GM12892 (cell line): ENCODE results near the gene B3GAT2.
"Not testable (repeated sequence)": the region's sequence is repeated elsewhere in the genome, so short reads cannot be mapped to it uniquely, and the experiment has no call there.

Source experiments
- DNase-seq: peaks from one replicate; pipeline ENCODE4 v3.0.0; 2011; ENCODE audit not compliant: insufficient read length
- FAIRE-seq: peaks from 2 replicates; lab custom pipeline; 2011; peaks lifted over from hg19 to GRCh38; lab: Jason Lieb, UNC
- POLR2A ChIP-seq: IDR thresholded peaks from 2 replicates; pipeline ENCODE4 v1.6.1; 2011; ENCODE audit warnings: low read depth, low read length, control low read depth
- POLR2AphosphoS5 ChIP-seq: IDR thresholded peaks from 2 replicates; pipeline ENCODE4 v1.6.1; 2011; ENCODE audit warnings: low read depth, low read length, control low read depth
- TAF1 ChIP-seq: IDR thresholded peaks from 2 replicates; pipeline ENCODE4 v1.6.1; 2011; ENCODE audit warnings: low read depth, mild to moderate bottlenecking, control low read depth, low read length, borderline replicate concordance

The B3GAT2 gene

DNA sequence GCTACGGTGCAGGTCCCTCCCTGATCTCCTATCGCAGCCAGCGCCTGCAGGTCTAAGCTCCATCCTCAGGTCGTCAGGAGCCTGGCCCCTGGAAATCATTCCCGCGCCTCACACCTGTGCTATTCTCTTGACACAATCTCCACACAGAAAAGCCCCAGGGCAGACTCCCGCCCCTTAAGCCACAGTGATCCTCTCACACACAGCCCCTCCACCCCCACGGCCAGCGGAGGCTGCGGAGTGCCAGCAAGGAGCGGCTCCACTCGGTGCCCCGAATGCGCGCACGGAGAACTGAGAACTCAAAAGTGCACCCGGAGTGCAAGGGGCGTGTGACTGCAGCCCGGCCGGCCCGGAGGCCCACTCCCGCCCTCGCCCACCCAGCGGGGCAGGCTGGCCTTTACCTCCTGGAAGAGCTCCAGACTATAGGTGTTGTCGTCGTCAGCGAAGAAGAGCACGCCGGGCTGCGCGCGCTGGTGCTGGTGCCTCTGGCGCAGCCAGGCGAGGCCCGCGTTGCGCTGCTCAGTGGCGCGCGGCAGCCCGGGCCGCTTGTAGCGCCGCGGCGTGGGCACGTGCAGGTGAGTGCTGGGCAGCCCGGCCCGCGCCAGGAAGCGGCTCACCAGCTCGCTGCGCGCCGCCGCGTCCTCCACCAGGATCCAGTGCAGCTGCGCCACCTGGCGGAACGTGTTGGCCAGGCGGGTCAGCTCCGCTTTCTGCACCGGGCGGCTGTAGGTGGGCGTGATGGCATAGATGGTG, 1.2 kb downstream of the B3GAT2 start:
- FAIRE-seq (peak; percentile 96), DNase-seq (peak; percentile 70)
- TF ChIP-seq POLR2AphosphoS5 (no peak), TAF1 (no peak), POLR2A (no peak)

DNA sequence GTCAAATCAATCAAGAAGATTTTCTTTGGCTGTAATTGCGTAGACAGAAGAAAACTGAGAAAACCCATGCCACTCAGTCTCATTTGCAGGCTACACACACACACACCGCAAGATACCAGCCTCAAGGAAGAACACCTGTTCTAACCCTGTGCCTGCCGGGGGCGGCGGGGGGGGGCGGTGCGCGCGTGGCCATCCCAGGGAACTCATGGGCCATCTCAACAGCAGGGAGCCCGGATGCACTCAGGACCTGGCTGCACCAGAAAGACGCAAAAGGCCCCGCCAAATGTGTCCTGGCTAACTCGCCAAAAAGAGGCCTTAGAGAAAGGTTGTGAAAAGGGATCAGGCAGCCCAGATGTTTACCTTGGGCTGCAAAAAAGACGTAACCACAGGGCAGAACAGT, 2.1 kb downstream of the B3GAT2 start:
- FAIRE-seq (no peak), DNase-seq (no peak)
- TF ChIP-seq TAF1: no peak
- no peak for TF ChIP-seq POLR2AphosphoS5
- no peak for TF ChIP-seq POLR2A

DNA sequence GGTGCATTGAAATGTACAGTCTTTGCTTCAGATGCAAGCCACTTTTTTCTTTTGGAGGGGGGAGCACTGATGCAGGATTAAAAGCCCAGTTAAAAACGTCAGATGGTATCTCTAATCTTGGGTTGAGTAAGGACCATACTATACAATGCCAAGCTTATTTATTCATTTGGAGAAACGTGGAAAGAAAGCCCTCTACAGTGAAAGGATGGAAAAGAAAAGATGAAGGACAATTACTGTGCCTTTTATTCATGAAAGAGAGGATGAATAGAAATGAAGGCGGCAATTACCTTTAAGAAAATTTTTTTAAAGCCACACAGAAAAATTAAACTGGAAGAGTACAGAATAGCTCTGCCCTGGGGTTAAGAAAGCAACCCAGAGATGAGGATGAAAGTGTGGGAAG, 2.7 kb downstream of the B3GAT2 start:
- TF ChIP-seq POLR2AphosphoS5 (no peak), TAF1 (no peak), POLR2A (no peak)
- FAIRE-seq (no peak), DNase-seq (no peak)

DNA sequence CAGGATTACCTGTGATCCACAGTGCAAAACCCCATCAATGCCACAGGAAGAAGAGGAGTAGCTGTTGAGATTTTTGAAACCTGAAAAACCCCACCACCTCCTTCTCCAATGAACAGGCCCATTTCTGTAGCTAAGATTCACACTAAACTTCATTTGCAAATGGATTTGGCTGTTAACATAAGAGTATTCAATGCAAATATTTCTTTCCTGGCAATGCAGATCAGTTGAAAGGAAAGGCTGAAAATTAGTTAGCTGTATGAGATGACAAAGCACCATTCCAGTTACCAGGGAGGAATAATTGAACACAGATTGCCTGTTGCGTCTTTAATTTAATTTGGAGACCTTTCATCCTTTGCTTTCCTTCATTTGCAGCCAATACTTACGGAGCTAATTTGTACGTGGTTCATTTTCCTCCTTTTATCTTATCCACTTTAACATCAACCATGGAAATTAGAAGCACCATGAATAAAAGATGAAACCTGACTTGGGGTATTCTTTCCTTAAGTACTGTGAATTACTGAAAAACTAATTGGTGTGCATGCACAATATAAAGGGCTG, 4.2 kb downstream of the B3GAT2 start:
- DNase-seq (no peak), FAIRE-seq (no peak)
- TF ChIP-seq POLR2A (no peak), POLR2AphosphoS5 (no peak), TAF1 (no peak)

DNA sequence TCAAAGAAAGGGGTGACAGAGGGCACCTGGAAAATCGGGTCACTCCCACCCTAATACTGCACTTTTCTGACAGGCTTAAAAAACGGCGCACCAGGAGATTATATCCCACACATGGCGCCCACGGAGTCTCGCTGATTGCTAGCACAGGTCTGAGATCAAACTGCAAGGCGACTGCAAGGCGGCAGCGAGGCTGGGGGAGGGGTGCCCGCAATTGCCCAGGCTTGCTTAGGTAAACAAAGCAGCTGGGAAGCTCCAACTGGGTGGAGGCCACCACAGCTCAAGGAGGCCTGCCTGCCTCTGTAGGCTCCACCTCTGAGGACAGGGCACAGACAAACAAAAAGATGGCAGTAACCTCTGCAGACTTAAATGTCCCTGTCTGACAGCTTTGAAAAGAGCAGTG, 12.5 kb downstream of the B3GAT2 start:
- FAIRE-seq: not testable (repeated sequence)

DNA sequence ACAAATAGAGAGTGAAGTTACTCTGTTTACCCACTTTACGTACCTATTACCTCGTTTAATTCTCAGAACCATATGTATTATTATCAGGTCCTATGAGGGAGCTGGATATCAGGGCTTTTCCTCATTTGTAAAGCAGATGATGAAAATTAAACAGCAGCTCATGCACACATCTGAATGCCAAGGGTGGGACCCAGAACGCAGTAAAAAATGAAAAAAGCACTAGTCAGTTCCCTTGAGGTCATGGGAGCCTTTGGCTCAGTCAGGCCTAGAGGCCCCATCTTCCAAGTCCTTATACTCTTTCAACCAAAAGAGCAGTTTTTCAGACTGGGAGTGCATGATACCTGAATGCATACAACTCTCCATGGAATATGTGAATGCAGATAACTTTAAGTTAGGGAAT, 23.0 kb downstream of the B3GAT2 start:
- TF ChIP-seq TAF1: no peak
- TF ChIP-seq POLR2A: no peak
- TF ChIP-seq POLR2AphosphoS5: no peak
- no peak for FAIRE-seq
- no peak for DNase-seq

More for the DNA sequence above, 12.5 kb downstream of the B3GAT2 start:
- DNase-seq: not testable (repeated sequence)

DNA sequence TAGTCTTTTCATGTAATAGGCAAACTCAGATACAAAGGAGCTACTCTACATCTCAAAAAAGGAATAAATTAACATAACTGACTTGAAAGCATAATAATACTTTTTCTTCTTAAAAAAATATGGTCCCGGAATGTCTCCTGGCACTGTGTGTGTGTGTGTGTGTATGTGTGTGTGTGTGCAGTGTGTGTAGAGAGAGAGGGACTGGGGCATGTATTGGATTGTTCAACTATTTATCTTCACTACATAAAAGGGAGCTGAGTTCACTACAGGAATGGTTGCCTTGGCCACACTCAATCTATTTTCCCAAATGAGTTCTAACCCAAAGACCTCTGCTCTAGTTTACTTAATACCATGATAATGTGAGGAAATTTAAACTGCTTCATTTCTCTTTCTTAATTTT, 51.1 kb downstream of the B3GAT2 start:
- no peak for TF ChIP-seq POLR2A
- TF ChIP-seq TAF1: no peak
- TF ChIP-seq POLR2AphosphoS5: no peak
- FAIRE-seq (no peak), DNase-seq (no peak)

DNA sequence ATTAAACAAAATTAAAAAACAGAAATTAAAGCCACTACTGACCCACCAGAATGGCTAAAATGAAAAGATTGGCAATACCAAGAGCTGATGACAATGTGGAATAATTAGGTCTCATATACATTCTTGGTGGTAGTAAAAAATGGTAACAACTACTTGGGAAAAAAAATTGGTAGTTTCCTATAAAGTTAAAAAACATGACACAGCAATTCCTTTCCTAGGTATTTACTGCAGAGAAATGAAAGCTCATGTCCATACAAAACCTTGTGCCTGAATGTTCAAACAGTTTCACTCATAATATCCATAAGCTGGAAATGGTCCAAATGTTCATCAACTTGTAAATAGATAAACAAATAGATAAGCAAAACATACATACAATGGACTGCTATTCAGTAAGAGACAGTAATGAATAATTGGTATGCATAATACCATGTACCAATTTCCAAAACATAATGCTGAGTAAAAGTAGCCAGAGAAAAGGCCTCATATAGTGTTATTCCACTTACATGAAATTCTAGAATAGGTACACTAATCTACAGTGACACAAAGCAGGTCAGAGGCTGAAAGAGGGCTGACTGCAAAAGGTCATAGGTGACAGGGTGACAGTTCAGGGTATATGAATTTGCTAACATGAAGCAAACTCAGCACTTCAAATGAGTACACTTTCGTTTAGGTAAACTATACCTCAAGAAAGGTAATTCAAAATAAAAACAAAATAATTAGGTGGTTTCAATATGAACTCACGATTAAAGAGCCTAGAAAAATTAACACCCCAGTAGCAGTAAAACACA, 53.0 kb downstream of the B3GAT2 start:
- no peak for TF ChIP-seq POLR2A
- FAIRE-seq (no peak), DNase-seq (no peak)

DNA sequence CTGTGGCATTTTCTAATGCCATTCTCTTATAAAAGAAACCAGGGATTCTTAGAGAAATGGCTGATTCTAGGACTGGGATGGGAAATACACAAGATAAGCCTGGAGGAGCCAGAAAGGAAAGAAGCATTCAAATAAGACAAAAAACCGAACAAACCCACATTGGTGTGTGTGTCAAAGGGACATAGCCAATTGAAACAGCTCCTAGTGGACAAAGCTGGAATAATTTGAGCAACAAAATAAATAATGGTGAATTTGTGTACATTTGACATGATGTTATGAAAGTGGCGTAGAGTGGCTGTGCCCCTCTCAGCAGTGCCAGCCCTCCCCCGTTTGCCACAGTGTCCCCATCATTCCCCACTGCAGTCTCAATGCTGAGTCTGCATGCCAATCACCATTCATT, 55.5 kb downstream of the B3GAT2 start:
- no peak for FAIRE-seq
- no peak for DNase-seq
- TF ChIP-seq POLR2AphosphoS5 (no peak), TAF1 (no peak), POLR2A (no peak)

DNA sequence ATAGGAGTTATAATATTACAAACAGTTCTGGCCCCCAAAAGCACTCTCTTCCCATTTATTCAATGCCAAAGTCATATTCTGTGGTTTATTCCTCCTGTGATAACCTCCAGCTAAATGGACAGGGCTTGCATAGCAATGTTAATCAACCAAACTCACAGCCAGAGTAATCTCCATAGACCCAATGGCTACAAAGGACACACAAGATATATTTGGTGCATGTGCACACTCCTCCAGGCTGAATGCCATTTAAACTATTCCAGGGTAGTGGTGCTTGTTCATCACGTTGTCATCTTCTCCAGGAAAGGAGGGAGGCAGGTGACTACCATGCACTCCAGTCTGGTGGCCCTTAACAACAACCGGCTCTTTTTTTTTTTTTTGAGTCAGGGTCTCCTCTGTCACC, 56.8 kb downstream of the B3GAT2 start:
- FAIRE-seq: no peak
- TF ChIP-seq POLR2A (no peak), POLR2AphosphoS5 (no peak), TAF1 (no peak)
- no peak for DNase-seq

DNA sequence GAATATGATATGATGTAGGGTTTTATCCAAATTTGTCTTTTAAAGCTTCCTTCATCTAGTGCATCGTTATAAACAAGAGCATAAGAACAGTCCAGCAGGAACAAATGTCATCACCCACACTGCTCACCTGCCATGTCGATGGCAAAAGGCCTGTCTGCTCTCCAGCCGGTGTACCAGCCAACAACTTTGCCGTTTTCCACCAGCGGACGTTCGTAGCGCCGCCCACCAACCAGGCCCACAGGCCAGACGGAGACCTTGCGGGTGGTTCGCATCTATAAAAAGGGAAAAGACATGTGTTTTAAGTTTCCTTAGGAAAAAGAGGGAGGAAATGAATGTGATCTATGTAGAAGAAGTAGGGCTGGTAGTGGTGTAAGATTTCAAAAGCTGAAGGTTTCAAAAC, 62.9 kb downstream of the B3GAT2 start:
- FAIRE-seq: no peak
- no peak for DNase-seq
- TF ChIP-seq POLR2A: no peak
- no peak for TF ChIP-seq POLR2AphosphoS5
- no peak for TF ChIP-seq TAF1

DNA sequence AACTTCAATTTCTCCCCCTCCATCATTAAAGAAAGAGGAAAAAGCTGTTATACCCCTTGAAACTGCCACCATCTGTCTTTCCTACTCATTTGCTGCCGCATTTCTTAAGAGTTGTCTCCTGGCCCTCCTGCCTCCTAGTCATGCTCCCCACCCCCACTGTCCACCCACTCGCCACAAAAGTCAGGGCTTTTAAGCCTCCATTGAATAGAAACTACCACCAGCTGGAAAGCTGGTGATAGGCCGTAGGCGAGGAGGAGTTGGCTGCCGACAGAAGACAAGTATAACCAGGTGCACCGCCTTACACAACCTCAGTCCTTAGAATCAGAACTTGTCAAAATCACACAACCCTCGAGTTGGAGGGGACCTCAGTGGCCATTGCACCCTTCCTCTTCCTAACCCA, 67.6 kb downstream of the B3GAT2 start:
- no peak for TF ChIP-seq POLR2AphosphoS5
- TF ChIP-seq POLR2A: no peak
- TF ChIP-seq TAF1: no peak
- DNase-seq (no peak), FAIRE-seq (no peak)

DNA sequence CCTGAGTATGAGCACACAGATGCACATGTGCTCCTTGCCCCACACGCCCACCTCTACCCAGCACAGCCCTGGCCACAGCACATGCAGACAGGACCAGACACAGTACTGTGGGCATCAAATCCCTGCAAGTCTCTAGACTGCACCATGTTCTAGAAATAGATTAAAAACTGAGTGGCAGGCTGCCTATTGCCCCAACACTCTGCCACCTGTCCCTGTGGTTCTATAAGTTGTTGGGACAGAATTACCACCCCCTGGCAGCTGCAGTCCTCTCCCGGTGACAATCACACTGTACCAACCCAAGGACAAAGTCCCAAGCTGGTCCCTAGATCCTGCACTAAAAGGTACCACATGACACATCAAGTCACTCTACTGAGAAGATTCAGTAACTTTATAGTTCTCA, 70.2 kb downstream of the B3GAT2 start:
- FAIRE-seq (no peak), DNase-seq (no peak)
- TF ChIP-seq POLR2AphosphoS5: no peak
- TF ChIP-seq TAF1: no peak
- no peak for TF ChIP-seq POLR2A
